ENCODE measurements around the gene TMEM209. TPM values are rescaled to one million over a fixed set of nuclear protein-coding genes. Genes with fewer than 3 reads are reported as not detected.
"Not testable (repeated sequence)": the region's sequence is repeated elsewhere in the genome, so short reads cannot be mapped to it uniquely, and the experiment has no call there.

Gene TMEM209
- total RNA-seq, 1 donor from 2014 or later: 20.2 TPM

DNA sequence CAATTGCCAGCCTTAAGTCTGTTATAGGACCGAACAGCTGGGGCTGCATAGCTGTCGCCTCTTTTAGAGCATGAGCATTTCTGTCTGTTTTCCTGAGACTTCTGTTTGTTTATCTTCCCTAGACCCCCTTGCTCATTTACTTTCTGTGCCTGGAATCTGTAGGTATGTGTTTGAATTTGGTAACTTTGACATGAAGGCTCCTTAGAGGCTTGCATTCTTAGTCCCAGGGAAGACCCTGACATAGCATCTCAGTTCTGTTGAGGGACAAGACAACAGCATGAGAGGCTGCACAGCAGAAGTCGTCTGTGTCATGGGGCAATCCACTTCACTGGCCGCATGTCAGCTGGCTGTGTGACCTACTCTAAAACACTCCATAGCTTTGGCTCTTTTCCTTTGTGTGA is 76.2 kb downstream of the TMEM209 start:
- DNase-seq (ENCODE audit: low read depth): no peak

GRCh38 chr7:130127821-130128317 is 77.3 kb downstream of the TMEM209 start:
- DNase-seq (ENCODE audit: low read depth): no peak

GRCh38 chr7:130127404-130127803 is 77.8 kb downstream of the TMEM209 start:
- DNase-seq (ENCODE audit: low read depth): no peak

GRCh38 chr7:130126840-130127239 is 78.4 kb downstream of the TMEM209 start:
- DNase-seq (ENCODE audit: low read depth): not testable (repeated sequence)

DNA sequence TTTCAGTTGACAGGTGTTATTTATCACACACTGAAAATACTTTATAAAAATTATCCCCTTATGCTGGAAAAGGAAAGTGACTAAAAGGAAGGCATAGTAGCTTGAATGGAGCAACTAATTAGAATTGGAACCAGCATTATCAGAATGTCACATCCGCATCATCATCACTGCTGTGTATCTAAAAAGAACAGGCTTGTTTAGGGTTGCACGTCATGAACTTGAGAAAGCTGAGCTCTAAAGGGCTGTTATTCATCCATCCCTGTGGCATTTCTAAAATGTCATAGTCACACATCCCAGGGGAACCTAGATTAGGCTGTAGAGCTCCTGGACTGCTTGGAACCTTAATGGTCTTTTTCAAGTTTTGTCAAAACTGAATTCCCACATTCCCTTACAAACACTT is 80.5 kb downstream of the TMEM209 start:
- no peak for DNase-seq (ENCODE audit: low read depth)

- DNase-seq (ENCODE audit: low read depth): no peak
Observed at GRCh38 chr7:130123501-130123900, 81.7 kb downstream of the TMEM209 start.

DNA sequence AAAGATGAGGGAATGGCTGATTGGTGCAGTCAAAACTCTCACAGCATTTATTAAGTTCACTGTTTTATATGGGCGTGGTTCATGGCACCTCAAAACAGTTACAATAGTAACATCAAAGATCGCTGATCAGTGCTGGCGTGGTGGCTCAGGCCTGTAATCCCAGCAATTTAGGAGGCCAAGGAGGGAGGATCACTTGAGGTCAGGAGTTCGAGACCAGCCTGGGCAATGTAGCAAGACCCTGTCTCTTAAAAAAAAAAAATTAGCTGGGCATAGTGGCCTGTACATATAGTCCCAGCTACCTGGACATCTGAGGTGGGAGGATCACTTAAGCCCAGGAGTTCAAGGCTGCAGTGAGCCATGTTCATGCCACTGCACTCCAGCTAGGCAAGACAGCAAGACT is 86.4 kb downstream of the TMEM209 start:
- no peak for DNase-seq (ENCODE audit: low read depth)

GRCh38 chr7:130118294-130118693 is 86.9 kb downstream of the TMEM209 start:
- DNase-seq (ENCODE audit: low read depth): no peak

- no peak for DNase-seq (ENCODE audit: low read depth)
Observed at GRCh38 chr7:130114776-130115175, 90.4 kb downstream of the TMEM209 start.

Other genes starting within 250 kb of the TMEM209 start
- gene ZC3HC1, start 154.0 kb downstream of the TMEM209 start, total RNA-seq: 31.9 and 38.2 TPM in 2 replicates
- gene KLHDC10, start 134.9 kb downstream of the TMEM209 start, total RNA-seq: 39.4 and 44.8 TPM in 2 replicates
- gene SSMEM1, start 2.5 kb upstream of the TMEM209 start, total RNA-seq: not detected in 2 replicates
- gene CPA2, start 61.5 kb upstream of the TMEM209 start, total RNA-seq: not detected in 2 replicates
- 4.0 and 5.7 TPM in 2 replicates for gene CPA4, start 87.8 kb upstream of the TMEM209 start, total RNA-seq
- gene CPA5, start 139.4 kb upstream of the TMEM209 start, total RNA-seq: 0.16 and 0.21 TPM in 2 replicates
- 1.3 and 6.5 TPM in 2 replicates for gene CPA1, start 175.1 kb upstream of the TMEM209 start, total RNA-seq
- 10.6 and 12.0 TPM in 2 replicates for gene CEP41, start 235.6 kb upstream of the TMEM209 start, total RNA-seq

All from myocyte (in vitro differentiated cells).